Measurements from ENCODE around the gene TNS3. TPM values are rescaled to one million over a fixed set of nuclear protein-coding genes. Genes with fewer than 3 reads are reported as not detected.

Gene TNS3
- total and polyA plus RNA-seq, 2 donors (not counting 1 experiment from before 2014, with no cell fraction given), result 11.4 to 77.5 TPM

- Histone ChIP-seq H3K79me2 (ENCODE audit: control insufficient read depth, insufficient read depth, low read length) (no peaks in the 10 kb centered on the region), H3K36me3 (replicated peaks in 1 of 2; ENCODE audit: control extremely low read depth in 1 of 2, control insufficient read depth in 1 of 2, extremely low read depth in 1 of 2, insufficient read depth in 2 of 2, low read length in 1 of 2) (no peaks in the 10 kb centered on the region), H4K20me1 (ENCODE audit: control insufficient read depth, insufficient read depth, low read length, poor library complexity, severe bottlenecking) (no peaks in the 10 kb centered on the region), H3K9me3 (ENCODE audit: control extremely low read depth in 1 of 3, control insufficient read depth in 2 of 3, insufficient read depth in 1 of 3, low read length in 2 of 3) (peaks cover 0 to 3% (median 0%) of the 10 kb centered on the region in 3 donors), H2AFZ (ENCODE audit: insufficient read depth, low read depth, low read length, poor library complexity, severe bottlenecking) (no peak overlapping the region), H3K27me3 (replicated peaks in 1 of 4; ENCODE audit: control extremely low read depth in 1 of 4, control insufficient read depth in 3 of 4, insufficient read depth in 4 of 4, low read length in 3 of 4) (peaks cover 0 to 4% (median 0%) of the 10 kb centered on the region in 4 experiments), H3K27ac (ENCODE audit: low read length in 2 of 2) (no peak overlapping the region), H3K4me3 (ENCODE audit: control extremely low read depth in 1 of 5, extremely low read depth in 1 of 5, insufficient read depth in 1 of 5, low read depth in 2 of 5, low read length in 4 of 5) (no peak overlapping the region), H3K4me1 (ENCODE audit: control insufficient read depth in 2 of 2, insufficient read depth in 2 of 2, low read length in 2 of 2) (peaks cover 16 to 23% of the 10 kb centered on the region in 2 donors), H3K4me2 (replicated peaks; ENCODE audit: low read depth, low read length, poor library complexity, severe bottlenecking) (no peak overlapping the region), H3K9ac (ENCODE audit: low read length) (no peak overlapping the region)
- ATAC-seq (ENCODE audit: low read depth), result no peak
- POLR2A ChIA-PET, result no interaction called here
- H3K4me1 Mint-ChIP-seq, result peaks cover 18% of the 10 kb centered on the region
- H3K27ac Mint-ChIP-seq, result no peak overlapping the region
- no peak for DNase-seq
- intact Hi-C loops (cut with micrococcal nuclease), result no loop called here
- TF ChIP-seq CTCF (IDR thresholded peaks at IDR 0.05) (no peak), EZH2 (IDR thresholded peaks at IDR 0.05; ENCODE audit: borderline replicate concordance, insufficient read depth, low read depth, low read length, poor library complexity, severe bottlenecking) (no peak)
- H3K27me3 Mint-ChIP-seq, result peaks cover 11% of the 10 kb centered on the region
- WGBS (ENCODE audit: insufficient coverage), result no CpG with 5 or more reads among the region's 2 CpGs
- CTCF ChIA-PET, result interaction anchor here (2.2 kb wide), 1 partner anchor 8 kb away, joined by 15 read pairs; no protein-coding TSS in a partner anchor
- no peak overlapping the region for H3K4me3 Mint-ChIP-seq
- no peaks in the 10 kb centered on the region for H3K9me3 Mint-ChIP-seq (ENCODE audit: insufficient read depth)
Observed at GRCh38 chr7:47258798-47259197, 323.1 kb downstream of the TNS3 start.

- Mint-ChIP-seq H3K27ac (no peak overlapping the region), H3K27me3 (peaks cover 11% of the 10 kb centered on the region), H3K4me1 (peaks cover 25% of the 10 kb centered on the region), H3K9me3 (ENCODE audit: insufficient read depth) (peaks cover 7% of the 10 kb centered on the region), H3K4me3 (peak overlapping the region; percentile 88)
- no CpG with 5 or more reads among the region's 4 CpGs for WGBS (ENCODE audit: insufficient coverage)
- Histone ChIP-seq H3K27ac (ENCODE audit: low read length in 2 of 2) (no peak overlapping the region), H3K36me3 (replicated peaks in 1 of 2; ENCODE audit: control extremely low read depth in 1 of 2, control insufficient read depth in 1 of 2, extremely low read depth in 1 of 2, insufficient read depth in 2 of 2, low read length in 1 of 2) (no peaks in the 10 kb centered on the region), H3K4me3 (ENCODE audit: control extremely low read depth in 1 of 5, extremely low read depth in 1 of 5, insufficient read depth in 1 of 5, low read depth in 2 of 5, low read length in 4 of 5) (no peak overlapping the region), H3K79me2 (ENCODE audit: control insufficient read depth, insufficient read depth, low read length) (no peaks in the 10 kb centered on the region), H3K27me3 (replicated peaks in 1 of 4; ENCODE audit: control extremely low read depth in 1 of 4, control insufficient read depth in 3 of 4, insufficient read depth in 4 of 4, low read length in 3 of 4) (peaks cover 0 to 4% (median 0%) of the 10 kb centered on the region in 4 experiments), H4K20me1 (ENCODE audit: control insufficient read depth, insufficient read depth, low read length, poor library complexity, severe bottlenecking) (no peaks in the 10 kb centered on the region), H2AFZ (ENCODE audit: insufficient read depth, low read depth, low read length, poor library complexity, severe bottlenecking) (no peak overlapping the region), H3K4me1 (ENCODE audit: control insufficient read depth in 2 of 2, insufficient read depth in 2 of 2, low read length in 2 of 2) (peaks cover 16 to 24% of the 10 kb centered on the region in 2 donors), H3K9me3 (ENCODE audit: control extremely low read depth in 1 of 3, control insufficient read depth in 2 of 3, insufficient read depth in 1 of 3, low read length in 2 of 3) (peaks cover 0 to 16% (median 0%) of the 10 kb centered on the region in 3 donors), H3K9ac (ENCODE audit: low read length) (no peak overlapping the region), H3K4me2 (replicated peaks; ENCODE audit: low read depth, low read length, poor library complexity, severe bottlenecking) (peak overlapping the region; percentile 87)
- TF ChIP-seq CTCF (IDR thresholded peaks at IDR 0.05), result no peak
- no peak for TF ChIP-seq EZH2 (IDR thresholded peaks at IDR 0.05; ENCODE audit: borderline replicate concordance, insufficient read depth, low read depth, low read length, poor library complexity, severe bottlenecking)
- intact Hi-C loops (cut with micrococcal nuclease), result no loop called here
- ATAC-seq (ENCODE audit: low read depth) (no peak), DNase-seq (no peak)
- ChIA-PET CTCF (interaction anchor here (0.7 to 1.5 kb wide), 5 partner anchors 10 to 1365 kb away, joined by 3 to 7 read pairs (median 4); no protein-coding TSS in a partner anchor), POLR2A (no interaction called here)
Observed at GRCh38 chr7:47256016-47256415, 325.9 kb downstream of the TNS3 start.

Data from B cell (primary cell).